GM08714 (cell line): Measurements from ENCODE around the gene RXRB.

Experiments used
- H3K4me3 ChIP-seq: fragments of 200-500 bp; sonication (Bioruptor generic); 2 replicates; pipeline ENCODE4 v1.5.1; 2014; ENCODE audit warnings: mild to moderate bottlenecking, low read length, inconsistent platforms
- ZNF274 ChIP-seq: IDR thresholded peaks from 2 replicates; pipeline ENCODE4 v1.6.1; 2012; ENCODE audit warnings: mild to moderate bottlenecking, low read depth, low read length

Gene RXRB

GRCh38 chr6:33217246-33217645, 16.8 kb upstream of the RXRB start:
- H3K4me3 ChIP-seq, result no peak overlapping the region
- TF ChIP-seq ZNF274, result no peak

- no peak for TF ChIP-seq ZNF274
- H3K4me3 ChIP-seq, result no peak overlapping the region
Measured at GRCh38 chr6:33216117-33216649, 15.7 kb upstream of the RXRB start.

GRCh38 chr6:33215271-33216116, 15.0 kb upstream of the RXRB start:
- no peak for TF ChIP-seq ZNF274
- no peak overlapping the region for H3K4me3 ChIP-seq

GRCh38 chr6:33213989-33214335, 13.5 kb upstream of the RXRB start:
- TF ChIP-seq ZNF274, result no peak
- H3K4me3 ChIP-seq, result no peak overlapping the region

GRCh38 chr6:33213166-33213988, 12.9 kb upstream of the RXRB start:
- peak overlapping the region; percentile 1; the same call in 1 of the 2 replicates for H3K4me3 ChIP-seq

GRCh38 chr6:33212857-33213165, 12.3 kb upstream of the RXRB start:
- TF ChIP-seq ZNF274, result no peak
- no peak overlapping the region; the same call in 1 of the 2 replicates for H3K4me3 ChIP-seq

More at GRCh38 chr6:33213166-33213988, 12.9 kb upstream of the RXRB start:
- no peak for TF ChIP-seq ZNF274

GRCh38 chr6:33211666-33212422, 11.4 kb upstream of the RXRB start:
- H3K4me3 ChIP-seq, result no peak overlapping the region
- TF ChIP-seq ZNF274, result no peak

GRCh38 chr6:33211136-33211535, 10.7 kb upstream of the RXRB start:
- H3K4me3 ChIP-seq, result no peak overlapping the region
- no peak for TF ChIP-seq ZNF274

- no peak overlapping the region for H3K4me3 ChIP-seq
- no peak for TF ChIP-seq ZNF274
Measured at GRCh38 chr6:33209856-33210255, 9.4 kb upstream of the RXRB start.

GRCh38 chr6:33208091-33208967, 7.9 kb upstream of the RXRB start, which contains the start of gene RING1:
Gene RING1 (plus strand): TSS chr6:33208500. CDS start chr6:33208823, 323 bp downstream.
- TF ChIP-seq ZNF274, result no peak
- peak within 1 kb of the TSS; percentile 95 for H3K4me3 ChIP-seq

GRCh38 chr6:33207552-33208090, 7.2 kb upstream of the RXRB start:
- H3K4me3 ChIP-seq, result peak overlapping the region; percentile 95
- no peak for TF ChIP-seq ZNF274

GRCh38 chr6:33206864-33207551, 6.5 kb upstream of the RXRB start:
- H3K4me3 ChIP-seq, result peak overlapping the region; percentile 95; the same call in 1 of the 2 replicates
- TF ChIP-seq ZNF274, result no peak
